Activated CD4-positive, alpha-beta T cell treated with anti-CD3 and anti-CD28 coated beads, Interleukin-2, amount 50 U/mL, for 48 hours (primary cell): ENCODE data around the gene KLHL10.
A peak's percentile ranks its signal among the peaks of the same experiment; 100 is the strongest.
"Not testable (repeated sequence)": the region's sequence is repeated elsewhere in the genome, so short reads cannot be mapped to it uniquely, and the experiment has no call there.

Experiments
- DNase-seq, 2 experiments: peaks; one replicate each; pipeline ENCODE4 v3.0.0-alpha.2; 2020

KLHL10 gene

GRCh38 chr17:41860254-41860931, 22.8 kb downstream of the KLHL10 start:
- no peak for DNase-seq

DNA sequence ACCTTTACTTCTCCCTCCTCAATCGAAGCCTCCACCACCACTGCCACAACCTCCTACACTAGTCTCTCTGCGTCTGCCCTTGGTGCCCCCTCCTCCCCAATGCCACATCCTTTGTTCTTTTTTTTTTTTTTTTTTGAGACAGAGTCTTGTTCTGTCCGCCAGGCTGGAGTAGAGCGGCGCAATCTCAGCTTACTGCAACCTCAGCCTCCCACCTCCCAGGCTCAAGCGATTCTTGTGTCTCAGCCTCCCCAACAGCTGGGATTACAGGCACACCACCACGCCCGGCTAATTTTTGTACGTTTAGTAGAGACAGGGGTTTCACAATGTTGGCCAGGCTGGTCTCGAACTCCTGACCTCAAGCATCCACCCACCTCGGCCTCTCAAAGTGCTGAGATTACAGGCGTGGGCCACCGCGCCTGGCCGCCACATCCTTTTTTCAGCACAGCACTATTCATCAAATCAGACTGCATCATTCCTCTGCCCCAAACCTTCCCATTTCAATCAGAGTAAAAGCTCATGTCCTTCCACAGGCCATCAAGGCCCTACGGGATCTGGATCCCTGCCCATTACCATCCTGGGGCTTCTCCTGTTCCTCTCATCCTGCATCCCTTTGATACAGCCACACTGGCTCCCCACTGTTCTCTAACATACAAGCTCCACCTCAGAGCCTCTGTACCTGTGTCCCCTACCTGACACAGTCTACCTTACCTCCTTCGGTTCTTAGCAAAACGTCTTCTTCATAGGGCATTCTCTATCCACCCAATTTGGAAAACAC, 25.6 kb downstream of the KLHL10 start:
- peak; percentile 56 to 64 for DNase-seq

DNA sequence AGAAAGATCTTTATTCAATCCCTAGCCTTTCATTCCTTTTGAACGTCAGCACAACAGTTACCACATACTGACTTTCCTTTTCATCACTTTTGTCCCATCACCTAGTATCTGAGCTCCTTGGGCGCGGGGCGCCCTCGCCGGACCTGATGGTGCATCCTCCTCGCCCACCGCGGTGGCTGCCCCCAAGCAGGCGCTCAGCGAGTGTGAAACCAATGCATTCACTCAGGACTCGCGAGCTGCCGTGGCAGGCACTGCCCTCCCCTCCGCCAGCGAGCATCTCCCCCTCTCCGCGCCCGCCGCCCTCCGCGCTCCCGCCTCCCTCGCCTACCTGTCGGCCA, 26.8 kb downstream of the KLHL10 start:
- DNase-seq = no peak

DNA sequence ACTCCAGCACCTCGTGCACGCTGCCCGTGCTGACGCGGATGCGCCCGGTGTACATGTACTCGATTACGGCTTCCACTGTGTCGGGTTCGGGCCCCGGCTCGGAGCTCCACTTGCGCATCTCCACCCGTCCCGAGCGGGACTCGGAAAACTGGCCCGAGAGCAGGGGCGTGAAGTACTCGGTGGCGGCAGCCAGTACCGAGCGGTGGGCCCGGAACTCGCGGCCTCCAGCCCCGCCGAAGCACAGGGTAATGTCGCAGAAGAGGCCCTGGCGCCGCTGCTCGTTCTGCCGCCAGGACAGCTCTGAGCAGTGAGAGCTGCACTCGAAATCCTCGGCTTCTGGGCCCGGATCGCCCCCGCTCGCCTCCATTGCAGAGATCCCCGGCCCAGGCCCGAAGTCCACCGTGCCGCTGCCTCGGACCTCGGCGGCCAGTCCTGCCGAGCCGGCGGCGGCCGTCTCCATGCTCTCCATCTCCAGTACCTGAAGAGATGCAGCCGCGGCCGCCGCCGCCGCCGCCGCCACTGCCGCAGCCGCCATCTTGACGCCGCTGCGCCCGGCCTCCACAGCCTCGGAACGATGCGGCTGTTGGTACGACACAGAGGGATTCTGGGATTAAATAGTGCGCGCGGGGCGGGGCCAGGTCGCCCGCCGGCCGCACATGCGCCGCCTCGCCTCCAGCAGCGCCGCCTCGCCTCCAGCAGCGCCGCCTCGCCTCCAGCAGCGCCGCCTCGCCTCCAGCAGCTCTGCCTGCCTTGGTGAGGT, 27.4 kb downstream of the KLHL10 start, which contains the start of gene KLHL11:
Gene KLHL11, minus strand, starts transcription at position 588 of the 760 bp plus-strand sequence. Its CDS starts 53 bp downstream, at position 535.
- peak; percentile 87 to 90 for DNase-seq

- no peak for DNase-seq
These were observed 27.9 kb downstream of the KLHL10 start for GRCh38 chr17:41865596-41865893.

DNA sequence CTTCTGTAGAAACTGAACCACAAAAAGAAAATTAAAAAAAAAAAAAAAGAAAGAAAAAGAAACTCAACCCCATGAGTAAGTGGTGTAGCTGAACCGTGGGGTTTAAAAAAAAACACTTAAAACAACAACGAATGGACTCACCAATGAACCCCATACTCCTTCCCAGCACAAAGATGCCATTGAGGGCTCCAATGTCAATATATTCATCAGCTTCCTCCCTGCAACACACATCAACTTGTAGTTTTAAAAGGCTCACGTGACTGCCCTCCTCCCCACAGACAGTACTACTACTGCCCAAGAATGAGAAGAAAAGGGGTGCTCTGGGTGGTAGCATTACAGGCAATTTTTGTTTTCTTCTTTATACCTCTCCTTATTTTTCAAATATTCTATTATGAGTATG, 30.9 kb downstream of the KLHL10 start:
- DNase-seq = no peak

- DNase-seq = no peak
These were observed 31.8 kb downstream of the KLHL10 start for GRCh38 chr17:41869426-41869825.

DNA sequence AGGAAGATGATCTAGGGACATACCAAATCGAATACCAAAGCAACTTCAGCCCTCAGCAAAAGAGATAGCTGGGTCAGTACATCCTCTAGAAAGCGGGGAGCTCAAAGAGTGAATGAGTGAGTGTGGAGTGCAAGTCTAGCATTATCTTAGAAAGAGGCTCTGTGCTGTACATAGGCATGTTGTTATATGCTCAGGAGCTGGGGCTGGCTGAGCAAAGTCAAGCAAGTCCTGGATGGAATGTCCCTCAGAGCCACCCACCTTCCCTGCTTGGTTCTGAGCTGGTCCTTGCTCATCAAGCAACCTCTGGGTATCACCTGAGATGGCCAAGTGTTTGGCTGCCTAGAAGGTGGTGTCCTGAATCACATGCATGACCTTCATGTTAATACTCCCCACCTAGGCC, 32.5 kb downstream of the KLHL10 start:
- DNase-seq = no peak

DNA sequence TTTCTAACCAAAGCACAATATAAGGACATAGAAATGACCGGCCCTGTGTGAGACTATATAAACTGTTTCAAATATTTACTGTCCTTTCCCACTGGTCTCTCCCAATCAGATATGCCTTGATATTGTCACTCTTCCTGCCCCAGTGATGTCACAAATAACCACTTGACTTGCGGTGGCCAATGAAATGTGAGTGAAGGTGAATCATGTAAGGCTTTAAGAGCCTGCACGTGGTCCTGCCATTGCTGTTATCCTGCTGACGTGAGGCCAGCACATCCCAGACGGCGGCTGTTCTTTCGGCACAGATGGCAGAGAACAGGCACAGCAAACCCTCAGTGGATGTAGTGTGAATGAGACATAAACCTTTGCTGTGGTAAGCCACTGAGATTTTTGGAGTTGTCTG, 33.0 kb downstream of the KLHL10 start:
- no peak for DNase-seq

DNA sequence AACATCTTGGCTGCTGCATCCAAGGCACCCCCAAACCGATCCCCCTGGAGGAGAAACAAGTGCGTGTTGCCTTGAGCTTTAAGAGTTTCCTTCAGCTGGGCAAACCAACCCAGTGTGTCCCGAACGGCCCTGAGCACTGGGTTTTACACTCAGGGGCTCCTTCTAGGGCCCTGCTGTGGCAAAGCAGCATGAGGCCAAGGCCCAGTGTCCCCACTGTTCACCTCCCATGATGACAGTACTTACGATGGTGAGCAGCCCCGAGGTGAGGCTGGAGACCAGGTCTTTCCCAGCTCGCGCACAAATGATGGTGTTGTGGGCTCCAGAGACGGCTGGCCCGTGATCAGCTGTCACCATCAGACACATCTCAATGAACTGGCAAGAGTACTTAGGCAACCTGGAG, 34.2 kb downstream of the KLHL10 start:
- DNase-seq = no peak

- no peak for DNase-seq
These were observed 36.1 kb downstream of the KLHL10 start for GRCh38 chr17:41873559-41874292.

GRCh38 chr17:41874293-41874670, 36.7 kb downstream of the KLHL10 start:
- DNase-seq = not testable (repeated sequence)

DNA sequence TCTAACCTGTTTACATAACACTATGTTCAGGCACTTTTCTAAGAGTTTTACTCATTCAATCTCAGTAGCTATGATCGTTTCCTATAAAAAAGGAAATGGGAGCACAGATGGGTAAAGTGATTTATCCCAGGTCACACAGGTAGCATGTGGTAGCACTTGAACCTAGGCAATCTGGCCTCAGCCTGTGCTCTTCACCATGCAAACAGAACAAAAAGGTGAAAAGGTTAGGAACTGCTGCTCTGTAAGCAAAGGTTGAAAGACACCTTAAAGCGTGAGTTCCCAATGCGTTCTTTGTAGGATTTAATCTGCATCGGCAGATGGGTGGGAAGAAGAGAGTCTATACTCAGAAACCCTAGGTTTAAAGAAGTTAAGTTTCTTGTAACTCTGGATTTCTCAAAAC, 42.5 kb downstream of the KLHL10 start:
- no peak for DNase-seq

- no peak for DNase-seq
These were observed 45.1 kb downstream of the KLHL10 start for GRCh38 chr17:41882756-41883155.

DNA sequence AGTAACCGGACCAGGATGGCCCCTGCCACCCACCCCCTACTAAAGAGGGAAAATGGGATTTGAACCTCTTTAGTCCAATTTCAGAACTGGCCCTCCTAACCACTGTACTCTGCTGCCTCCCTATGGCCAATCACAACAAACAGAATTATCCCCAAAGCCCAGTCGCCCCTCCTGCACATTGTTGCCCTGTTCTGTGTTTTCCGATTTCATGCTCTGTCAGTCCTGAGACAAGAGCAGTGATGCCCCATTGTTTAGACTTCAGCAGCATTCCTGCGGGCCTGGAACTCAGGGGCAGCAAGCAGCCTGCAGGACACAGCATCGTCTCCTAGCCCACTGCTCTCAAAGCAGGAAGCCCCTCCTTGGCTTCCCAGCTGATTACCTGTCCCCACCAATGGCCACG, 48.1 kb downstream of the KLHL10 start:
- no peak for DNase-seq

DNA sequence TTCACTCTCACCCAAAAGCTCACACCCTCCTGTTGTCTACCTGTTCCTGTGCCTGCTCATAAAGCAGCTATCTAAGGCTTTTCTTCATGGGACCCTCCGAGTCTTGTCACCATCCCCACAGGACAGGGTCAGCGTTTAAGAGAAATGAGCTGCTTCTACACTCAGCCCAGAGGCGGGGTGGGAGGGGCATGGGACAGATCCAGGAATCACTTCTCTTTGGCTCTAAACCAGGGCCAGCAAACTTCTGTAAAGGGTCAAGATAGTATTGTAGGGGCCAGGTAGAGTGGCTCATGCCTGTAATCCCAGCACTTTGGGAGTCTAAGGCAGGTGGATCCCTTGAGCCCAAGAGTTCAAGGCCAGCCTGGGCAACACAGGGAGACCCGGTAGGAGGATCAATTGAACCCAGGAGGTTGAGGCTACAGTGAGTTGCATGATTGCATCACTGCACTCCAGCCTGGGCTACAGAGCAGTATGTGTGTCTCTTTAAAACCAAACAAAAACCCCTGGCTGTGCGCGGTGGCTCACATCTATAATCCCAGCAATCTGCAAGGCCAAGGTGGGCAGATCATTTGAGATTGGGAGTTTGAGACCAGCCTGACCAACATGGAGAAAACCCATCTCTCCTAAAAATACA, 50.8 kb downstream of the KLHL10 start:
- no peak for DNase-seq

GRCh38 chr17:41891135-41892020, 53.8 kb downstream of the KLHL10 start:
- no peak for DNase-seq

- no peak for DNase-seq
These were observed 54.4 kb downstream of the KLHL10 start for GRCh38 chr17:41892021-41892376.

GRCh38 chr17:41893384-41893783, 55.8 kb downstream of the KLHL10 start:
- DNase-seq = no peak

GRCh38 chr17:41894791-41895331, 57.2 kb downstream of the KLHL10 start:
- DNase-seq = no peak

GRCh38 chr17:41895617-41896016, 58.0 kb downstream of the KLHL10 start:
- DNase-seq = no peak

DNA sequence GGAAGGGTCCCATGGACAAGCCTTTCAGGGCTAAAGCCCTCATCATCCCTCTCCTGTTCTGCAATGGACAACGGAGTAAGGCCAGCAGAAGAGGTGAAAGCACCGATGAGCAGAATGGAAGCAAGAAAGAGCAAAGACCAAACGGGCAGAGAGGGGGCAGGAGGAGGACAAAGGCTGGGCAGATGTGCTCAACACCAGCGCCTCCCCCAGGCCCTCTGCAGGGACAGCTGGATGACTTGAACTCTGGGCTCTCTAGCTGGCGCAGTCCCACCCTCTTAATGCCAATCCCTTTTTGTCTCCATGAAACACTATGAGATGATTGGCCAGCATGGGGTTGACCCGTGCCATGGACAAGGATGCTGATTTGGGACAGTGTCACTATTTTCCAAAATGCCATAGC, 59.1 kb downstream of the KLHL10 start:
- DNase-seq = no peak
